IPS-NIHi7 (cell line): ENCODE data around the gene ILF3.

ENCODE experiments used
- DNase-seq: peaks from one replicate; pipeline ENCODE4 v3.0.0; 2012; ENCODE audit warnings: mixed read lengths; ENCODE audit errors: extremely low spot score

ILF3 gene

GRCh38 chr19:10729411-10729810, 75.3 kb downstream of the ILF3 start:
- DNase-seq: no peak

DNA sequence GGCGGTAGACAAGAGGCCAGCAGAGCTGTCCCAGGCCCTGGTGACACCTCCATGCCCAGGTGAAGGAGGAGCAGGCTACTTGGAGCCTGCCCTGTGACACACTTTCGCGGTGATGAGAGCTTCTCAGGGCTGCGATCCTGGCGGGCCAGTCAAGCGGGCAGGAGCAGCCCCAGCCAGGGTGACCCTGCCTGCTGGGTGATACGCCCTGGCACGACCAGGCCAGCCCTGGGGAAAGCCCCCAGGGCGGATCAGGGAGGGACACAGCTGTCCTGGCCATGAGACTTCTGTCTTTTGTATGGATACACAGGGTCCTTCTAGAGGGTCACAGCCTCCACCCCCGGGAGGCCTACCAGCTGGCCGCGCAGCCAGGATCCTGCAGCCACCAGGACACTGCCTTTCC, 76.8 kb downstream of the ILF3 start:
- DNase-seq: no peak

GRCh38 chr19:10735741-10736140, 81.6 kb downstream of the ILF3 start:
- DNase-seq: no peak

DNA sequence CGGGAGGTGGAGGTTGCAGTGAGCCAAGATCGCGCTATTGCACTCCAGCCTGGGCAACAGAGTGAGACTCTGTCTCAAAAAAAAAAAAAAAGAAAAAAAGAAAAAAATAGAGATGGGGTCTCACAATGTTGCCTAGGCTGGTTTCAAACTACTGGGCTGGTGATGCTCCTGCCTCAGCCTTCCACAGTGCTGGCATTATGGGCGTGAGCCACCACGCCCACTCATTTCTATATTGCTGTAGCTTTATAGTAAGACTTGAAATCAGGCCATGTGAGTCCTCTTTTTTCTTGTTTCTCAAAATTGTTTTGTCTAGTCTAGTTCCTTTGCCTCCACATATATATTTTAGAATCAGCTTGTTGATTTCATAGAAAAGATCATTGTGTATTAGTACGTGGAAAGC, 82.0 kb downstream of the ILF3 start:
- no peak for DNase-seq

DNA sequence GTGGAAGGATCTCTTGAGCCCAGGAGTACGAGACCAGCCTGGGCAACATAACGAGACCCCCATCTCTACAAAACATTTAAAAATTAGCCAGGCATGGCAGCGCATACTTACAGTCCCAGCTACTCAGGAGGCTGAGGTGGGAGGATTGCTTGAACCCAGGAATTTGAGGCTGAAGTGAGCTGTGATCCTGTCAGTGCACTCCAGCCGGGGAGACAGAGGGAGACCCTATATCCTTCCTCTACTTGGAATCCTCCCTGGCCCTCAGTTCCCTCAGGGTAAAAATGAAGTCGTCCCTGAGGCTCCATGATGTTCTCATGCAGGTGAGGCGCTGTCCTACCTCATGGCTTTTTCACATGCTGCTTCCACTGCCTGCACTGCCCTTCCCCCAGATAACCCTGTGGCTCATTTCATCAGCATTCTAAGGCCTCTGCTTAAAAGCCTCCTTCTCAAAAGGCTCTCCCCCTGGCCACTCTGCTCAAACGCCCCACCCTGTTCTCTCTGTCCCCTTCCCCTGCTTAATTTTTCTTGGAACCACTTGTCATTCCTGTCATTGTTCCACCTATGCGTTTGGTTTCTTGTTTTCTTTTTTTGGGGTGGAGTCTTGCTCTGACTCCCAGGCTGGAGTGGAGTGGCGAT, 82.9 kb downstream of the ILF3 start:
- DNase-seq: no peak

- no peak for DNase-seq
Observed at GRCh38 chr19:10737722-10738121, 83.6 kb downstream of the ILF3 start.

DNA sequence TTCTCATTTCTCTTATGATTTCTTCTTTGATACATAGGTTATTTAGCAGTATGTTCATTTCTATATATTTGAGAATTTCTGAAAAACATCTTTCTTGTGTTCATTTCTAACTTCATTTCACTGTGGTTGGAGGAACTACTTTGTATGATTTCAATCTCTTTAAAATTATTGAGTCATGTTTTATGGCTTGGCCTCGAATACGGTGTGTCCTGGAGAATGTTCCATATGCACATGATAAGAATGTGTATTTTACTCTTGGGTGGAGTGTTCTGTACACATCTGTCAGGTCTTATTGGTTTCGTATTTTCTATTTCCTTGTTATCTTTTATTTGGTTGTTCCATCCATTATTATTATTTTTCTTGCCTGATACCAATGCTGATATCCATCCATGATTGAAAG, 86.7 kb downstream of the ILF3 start:
- DNase-seq: no peak
